Uterus (tissue), 2 donors: ENCODE data around the gene STAB1.

Experiments used
- POLR2A ChIP-seq, 2 donors: fragments of 450-650 bp; IDR thresholded peaks; one replicate each; pipeline ENCODE4 v1.6.1; 2016; ENCODE audit warnings: antibody characterized with exemption in 2 of 2, mild to moderate bottlenecking in 1 of 2, moderate library complexity in 1 of 2
- TF ChIP-seq, protein P1 (sequence below), 4 experiments: fragments of 200-600 bp in 2 of 4; fragments of 450-650 bp in 2 of 4; sonication (generic) in 2 of 4; IDR thresholded peaks; one replicate each; pipeline ENCODE4 v1.5.1; 2016 to 2019; ENCODE audit warnings: antibody characterized with exemption in 4 of 4, mild to moderate bottlenecking in 2 of 4, moderate library complexity in 1 of 4

DNA sequence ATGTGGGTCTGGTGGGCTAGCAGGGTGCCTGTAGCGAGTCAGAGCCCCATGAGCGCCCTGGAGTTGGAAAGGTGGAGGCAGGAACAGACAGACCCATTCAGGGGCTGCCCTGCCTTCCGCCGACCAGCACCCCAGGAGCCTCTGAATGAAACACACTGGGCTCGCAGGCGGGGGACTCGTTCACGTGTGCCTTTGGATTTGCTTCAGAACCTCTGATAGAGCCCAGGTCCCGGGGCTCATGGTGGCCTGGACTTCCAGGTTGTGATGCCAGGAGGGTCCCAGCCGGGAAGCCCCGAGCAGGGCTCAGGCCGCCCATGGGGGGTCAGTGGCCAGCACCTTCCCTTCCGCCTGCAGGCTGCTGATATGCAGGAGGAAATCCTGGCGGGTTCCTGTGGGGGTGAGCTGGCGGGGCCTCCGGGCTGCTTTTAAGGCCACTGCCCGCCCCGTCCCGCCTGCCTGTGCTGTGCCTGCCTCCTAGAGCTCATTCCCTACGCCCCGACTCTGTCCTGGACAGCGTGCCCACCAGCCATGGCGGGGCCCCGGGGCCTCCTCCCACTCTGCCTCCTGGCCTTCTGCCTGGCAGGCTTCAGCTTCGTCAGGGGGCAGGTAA, at the start of gene STAB1:
- TF ChIP-seq, protein P1, sequence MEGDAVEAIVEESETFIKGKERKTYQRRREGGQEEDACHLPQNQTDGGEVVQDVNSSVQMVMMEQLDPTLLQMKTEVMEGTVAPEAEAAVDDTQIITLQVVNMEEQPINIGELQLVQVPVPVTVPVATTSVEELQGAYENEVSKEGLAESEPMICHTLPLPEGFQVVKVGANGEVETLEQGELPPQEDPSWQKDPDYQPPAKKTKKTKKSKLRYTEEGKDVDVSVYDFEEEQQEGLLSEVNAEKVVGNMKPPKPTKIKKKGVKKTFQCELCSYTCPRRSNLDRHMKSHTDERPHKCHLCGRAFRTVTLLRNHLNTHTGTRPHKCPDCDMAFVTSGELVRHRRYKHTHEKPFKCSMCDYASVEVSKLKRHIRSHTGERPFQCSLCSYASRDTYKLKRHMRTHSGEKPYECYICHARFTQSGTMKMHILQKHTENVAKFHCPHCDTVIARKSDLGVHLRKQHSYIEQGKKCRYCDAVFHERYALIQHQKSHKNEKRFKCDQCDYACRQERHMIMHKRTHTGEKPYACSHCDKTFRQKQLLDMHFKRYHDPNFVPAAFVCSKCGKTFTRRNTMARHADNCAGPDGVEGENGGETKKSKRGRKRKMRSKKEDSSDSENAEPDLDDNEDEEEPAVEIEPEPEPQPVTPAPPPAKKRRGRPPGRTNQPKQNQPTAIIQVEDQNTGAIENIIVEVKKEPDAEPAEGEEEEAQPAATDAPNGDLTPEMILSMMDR (IDR thresholded peaks at IDR 0.05) = no peak
- TF ChIP-seq POLR2A (IDR thresholded peaks at IDR 0.05) = no peak
